HepG2 (cell line): Measurements from ENCODE around the gene KDELR3. TPM values are rescaled to one million over a fixed set of nuclear protein-coding genes. Genes with fewer than 3 reads are reported as not detected.

Experiments
- ASH2L ChIP-seq: fragments of 300-600, 200-600 bp; sonication (generic); IDR thresholded peaks from 2 replicates; pipeline ENCODE4 v1.7.0; 2017; ENCODE audit warnings: low read depth, mild to moderate bottlenecking, moderate library complexity, mixed read lengths, low read length; ENCODE audit not compliant: insufficient read length
- ATF6 ChIP-seq: sonication (generic); formaldehyde crosslinking; conservative IDR thresholded peaks from 2 replicates; pipeline ENCODE4 v1.4.0; 2020; ENCODE audit warnings: missing genetic modification reagents
- BCL6 ChIP-seq: IDR thresholded peaks from 2 replicates; pipeline ENCODE4 v1.6.1; 2016; ENCODE audit warnings: missing genetic modification reagents, missing compliant biosample characterization
- GFI1 ChIP-seq: sonication (generic); formaldehyde crosslinking; IDR thresholded peaks from 2 replicates; pipeline ENCODE4 v1.5.0; 2020; ENCODE audit warnings: missing genetic modification reagents, mild to moderate bottlenecking, borderline replicate concordance
- HNRNPUL1 ChIP-seq: fragments of 200-400 bp; formaldehyde crosslinking; IDR thresholded peaks from 2 replicates; pipeline ENCODE4 v1.6.1; 2017; ENCODE audit warnings: low read depth, mild to moderate bottlenecking, low read length, moderate library complexity
- HOXA3 ChIP-seq: sonication (generic); formaldehyde crosslinking; IDR thresholded peaks from 2 replicates; pipeline ENCODE4 v1.5.0; 2020; ENCODE audit warnings: missing genetic modification reagents
- KDM4B ChIP-seq: sonication (generic); formaldehyde crosslinking; IDR thresholded peaks from 2 replicates; pipeline ENCODE4 v1.4.0; 2020; ENCODE audit warnings: missing genetic modification reagents
- MBNL3 ChIP-seq: fragments of 250-450 bp; sonication (Bioruptor Pico); conservative IDR thresholded peaks from 2 replicates; pipeline ENCODE4 v1.8.0; 2022; ENCODE audit warnings: mild to moderate bottlenecking, inconsistent platforms
- MED1 ChIP-seq: sonication (generic); formaldehyde crosslinking; IDR thresholded peaks from 2 replicates; pipeline ENCODE4 v1.4.0; 2020; ENCODE audit warnings: missing genetic modification reagents
- MED8 ChIP-seq: sonication (generic); formaldehyde crosslinking; IDR thresholded peaks from 2 replicates; pipeline ENCODE4 v1.8.1; 2023; ENCODE audit warnings: mild to moderate bottlenecking, missing genetic modification reagents; ENCODE audit not compliant: insufficient replicate concordance
- NRL ChIP-seq: sonication (generic); formaldehyde crosslinking; IDR thresholded peaks from 2 replicates; pipeline ENCODE4 v1.5.0; 2020; ENCODE audit warnings: missing genetic modification reagents, mild to moderate bottlenecking, moderate library complexity, borderline replicate concordance
- PCBP2 ChIP-seq: fragments of 200-400 bp; formaldehyde crosslinking; optimal IDR thresholded peaks from 2 replicates; pipeline ENCODE3; 2018; ENCODE audit warnings: low read length, low read depth; ENCODE audit not compliant: poor library complexity, severe bottlenecking
- RXRB ChIP-seq: IDR thresholded peaks from 2 replicates; pipeline ENCODE4 v1.6.1; 2016; ENCODE audit warnings: borderline replicate concordance, missing genetic modification reagents, missing compliant biosample characterization
- TEAD2 ChIP-seq: sonication (generic); formaldehyde crosslinking; IDR thresholded peaks from 2 replicates; pipeline ENCODE4 v1.9.0; 2021; ENCODE audit warnings: missing genetic modification reagents
- ZFP82 ChIP-seq: sonication (generic); formaldehyde crosslinking; IDR thresholded peaks from 2 replicates; pipeline ENCODE4 v1.5.1; 2020; ENCODE audit warnings: mild to moderate bottlenecking, missing genetic modification reagents, borderline replicate concordance
- ZNF558 ChIP-seq: sonication (generic); formaldehyde crosslinking; IDR thresholded peaks from 2 replicates; pipeline ENCODE4 v1.9.0; 2022; ENCODE audit warnings: mild to moderate bottlenecking, missing genetic modification reagents, borderline replicate concordance
- ZNF710 ChIP-seq: sonication (generic); formaldehyde crosslinking; IDR thresholded peaks from 2 replicates; pipeline ENCODE4 v1.5.0; 2020; ENCODE audit warnings: mild to moderate bottlenecking, missing genetic modification reagents, borderline replicate concordance
- polyA plus RNA-seq, 8 experiments: library from polyadenylated mRNA; depleted of rRNA in 3 of 8; stranded (reverse) in 7 of 8; unstranded in 1 of 8; fragments of >200 nt; fragmentation: Illumina TruSeq in 4 of 8; extraction: Trizol in 4 of 8; gene quantifications; 2 replicates each; pipeline versions ENCODE4 v1.2.1 to v1.2.3, GENCODE V29; 2011 to 2016; ENCODE audit warnings: low read depth in 4 of 8, missing spikeins in 1 of 8, mixed read lengths in 1 of 8; ENCODE audit not compliant: insufficient read depth in 1 of 8
- total RNA-seq, 5 experiments: library from RNA; depleted of rRNA; stranded (reverse); fragments of >200 nt; fragmentation: Illumina TruSeq; extraction: Trizol; gene quantifications; 2 replicates each; pipeline ENCODE4 v1.2.3, GENCODE V29; 2016; ENCODE audit warnings: low read depth in 1 of 5
- TF ChIP-seq, protein P1 (sequence below): sonication (generic); formaldehyde crosslinking; IDR thresholded peaks from 2 replicates; pipeline ENCODE4 v1.8.0; 2023; ENCODE audit warnings: mild to moderate bottlenecking, missing genetic modification reagents
- TF ChIP-seq, protein P2 (sequence below): fragments of 450-650 bp; IDR thresholded peaks from 2 replicates; pipeline ENCODE4 v1.6.1; 2017; ENCODE audit warnings: mild to moderate bottlenecking
- TF ChIP-seq, protein P3 (sequence below): sonication (generic); formaldehyde crosslinking; IDR thresholded peaks from 2 replicates; pipeline ENCODE4 v1.4.0; 2020; ENCODE audit warnings: mild to moderate bottlenecking, missing genetic modification reagents

Gene KDELR3
- total and polyA plus RNA-seq, 2 of the 13 experiments (the other 11 are each of a cell fraction or from before 2014, with no cell fraction given) = 24.2 to 65.7 TPM

GRCh38 chr22:38506118-38506962, 38.4 kb downstream of the KDELR3 start, which contains the start of gene DDX17 (continued):
- no peak for TF ChIP-seq GFI1 (CRISPR knock-in tag)
- TF ChIP-seq ZFP82 (CRISPR knock-in tag) = no peak
- TF ChIP-seq MED8 = peak; percentile 25
- TF ChIP-seq NRL = peak; percentile 35; the same call in 1 of the 2 replicates
- no peak for TF ChIP-seq MBNL3 (CRISPR knock-in tag)
- no peak for TF ChIP-seq ATF6 (CRISPR knock-in tag)
- TF ChIP-seq, protein P1, sequence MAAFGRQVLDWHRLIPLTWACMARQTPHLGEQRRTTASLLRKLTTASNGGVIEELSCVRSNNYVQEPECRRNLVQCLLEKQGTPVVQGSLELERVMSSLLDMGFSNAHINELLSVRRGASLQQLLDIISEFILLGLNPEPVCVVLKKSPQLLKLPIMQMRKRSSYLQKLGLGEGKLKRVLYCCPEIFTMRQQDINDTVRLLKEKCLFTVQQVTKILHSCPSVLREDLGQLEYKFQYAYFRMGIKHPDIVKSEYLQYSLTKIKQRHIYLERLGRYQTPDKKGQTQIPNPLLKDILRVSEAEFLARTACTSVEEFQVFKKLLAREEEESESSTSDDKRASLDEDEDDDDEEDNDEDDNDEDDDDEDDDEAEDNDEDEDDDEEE (CRISPR knock-in tag) = no peak
- TF ChIP-seq MED1 (CRISPR knock-in tag) = peak; percentile 64; the same call in 1 of the 2 replicates
- no peak for TF ChIP-seq HNRNPUL1
- TF ChIP-seq, protein P2, sequence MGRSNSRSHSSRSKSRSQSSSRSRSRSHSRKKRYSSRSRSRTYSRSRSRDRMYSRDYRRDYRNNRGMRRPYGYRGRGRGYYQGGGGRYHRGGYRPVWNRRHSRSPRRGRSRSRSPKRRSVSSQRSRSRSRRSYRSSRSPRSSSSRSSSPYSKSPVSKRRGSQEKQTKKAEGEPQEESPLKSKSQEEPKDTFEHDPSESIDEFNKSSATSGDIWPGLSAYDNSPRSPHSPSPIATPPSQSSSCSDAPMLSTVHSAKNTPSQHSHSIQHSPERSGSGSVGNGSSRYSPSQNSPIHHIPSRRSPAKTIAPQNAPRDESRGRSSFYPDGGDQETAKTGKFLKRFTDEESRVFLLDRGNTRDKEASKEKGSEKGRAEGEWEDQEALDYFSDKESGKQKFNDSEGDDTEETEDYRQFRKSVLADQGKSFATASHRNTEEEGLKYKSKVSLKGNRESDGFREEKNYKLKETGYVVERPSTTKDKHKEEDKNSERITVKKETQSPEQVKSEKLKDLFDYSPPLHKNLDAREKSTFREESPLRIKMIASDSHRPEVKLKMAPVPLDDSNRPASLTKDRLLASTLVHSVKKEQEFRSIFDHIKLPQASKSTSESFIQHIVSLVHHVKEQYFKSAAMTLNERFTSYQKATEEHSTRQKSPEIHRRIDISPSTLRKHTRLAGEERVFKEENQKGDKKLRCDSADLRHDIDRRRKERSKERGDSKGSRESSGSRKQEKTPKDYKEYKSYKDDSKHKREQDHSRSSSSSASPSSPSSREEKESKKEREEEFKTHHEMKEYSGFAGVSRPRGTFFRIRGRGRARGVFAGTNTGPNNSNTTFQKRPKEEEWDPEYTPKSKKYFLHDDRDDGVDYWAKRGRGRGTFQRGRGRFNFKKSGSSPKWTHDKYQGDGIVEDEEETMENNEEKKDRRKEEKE = no peak
- TF ChIP-seq RXRB (CRISPR knock-in tag) = no peak; the same call in none of the 2 replicates
- peak; percentile 7; the same call in 1 of the 2 replicates for TF ChIP-seq ZNF710 (CRISPR knock-in tag)
- peak; percentile 95 for TF ChIP-seq HOXA3 (CRISPR knock-in tag)
- peak; percentile 77; the same call in 1 of the 2 replicates for TF ChIP-seq ZNF558 (CRISPR knock-in tag)
- 0 out of 2 replicates have a peak, but pooled peaks have one; percentile 24 for TF ChIP-seq KDM4B (CRISPR knock-in tag)
- TF ChIP-seq ASH2L = peak; percentile 48
- TF ChIP-seq PCBP2 = no peak
- TF ChIP-seq TEAD2 = no peak
- TF ChIP-seq, protein P3, sequence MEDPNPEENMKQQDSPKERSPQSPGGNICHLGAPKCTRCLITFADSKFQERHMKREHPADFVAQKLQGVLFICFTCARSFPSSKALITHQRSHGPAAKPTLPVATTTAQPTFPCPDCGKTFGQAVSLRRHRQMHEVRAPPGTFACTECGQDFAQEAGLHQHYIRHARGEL (CRISPR knock-in tag) = 0 out of 2 replicates have a peak, but pooled peaks have one; percentile 55
- 0 out of 2 replicates have a peak, but pooled peaks have one; percentile 2 for TF ChIP-seq BCL6 (CRISPR knock-in tag)
